Kidney (tissue), 14 donors: ENCODE measurements around the gene PSME4. TPM values are rescaled to one million over a fixed set of nuclear protein-coding genes. Genes with fewer than 3 reads are reported as not detected.

Experiments used
- DNase-seq, 5 donors: peaks; one replicate each; pipeline ENCODE4 v3.0.0-alpha.2; 2013 to 2020
- FAIRE-seq: peaks from 2 replicates; lab custom pipeline; 2012; peaks lifted over from hg19 to GRCh38; lab: Jason Lieb, UNC
- H3K27ac ChIP-seq, 2 donors: one replicate each; pipeline ENCODE4 v1.7.0; 2013; ENCODE audit warnings: low read depth in 2 of 2, low read length in 2 of 2, inconsistent platforms in 1 of 2
- H3K27me3 ChIP-seq: one replicate; pipeline ENCODE4 v1.7.1; 2013; ENCODE audit warnings: low read length, inconsistent platforms; ENCODE audit not compliant: control insufficient read depth, insufficient read depth
- H3K36me3 ChIP-seq, 3 donors: one replicate each; pipeline versions ENCODE4 v1.7.0 to v1.7.1; 2013; ENCODE audit warnings: low read length in 3 of 3, control low read depth in 1 of 3, inconsistent platforms in 1 of 3; ENCODE audit not compliant: insufficient read depth in 3 of 3, control insufficient read depth in 2 of 3
- H3K4me1 ChIP-seq, 3 donors: one replicate each; pipeline versions ENCODE4 v1.7.0 to v1.7.1; 2013; ENCODE audit warnings: low read length in 3 of 3, inconsistent platforms in 1 of 3, low read depth in 1 of 3; ENCODE audit not compliant: control insufficient read depth in 2 of 3, insufficient read depth in 2 of 3
- H3K4me3 ChIP-seq, 3 donors: one replicate each; pipeline versions ENCODE4 v1.7.0 to v1.8.1; 2013; ENCODE audit warnings: low read length in 3 of 3, control low read depth in 1 of 3, inconsistent platforms in 1 of 3
- H3K9ac ChIP-seq, 3 donors: one replicate each; pipeline versions ENCODE4 v1.7.0 to v1.7.1; 2013; ENCODE audit warnings: low read length in 3 of 3, control low read depth in 1 of 3, inconsistent platforms in 1 of 3
- H3K9me3 ChIP-seq, 3 donors: one replicate each; pipeline versions ENCODE4 v1.7.0 to v1.7.1; 2013; ENCODE audit warnings: low read length in 3 of 3, control low read depth in 1 of 3, inconsistent platforms in 1 of 3; ENCODE audit not compliant: control insufficient read depth in 2 of 3, insufficient read depth in 1 of 3
- intact Hi-C: fragments of 100-400 bp; cut with DNase I; formaldehyde crosslinking; loops from one replicate; pipeline ENCODE4 v1.11.1; 2022
- polyA plus RNA-seq: library from polyadenylated mRNA; stranded (reverse); fragments of 350-450 nt; fragmentation: Illumina TruSeq; extraction: RNeasy Lipid Tissue Mini Kit (QIAGEN cat#74804); gene quantifications from one replicate; pipeline ENCODE4 v1.2.3, GENCODE V29; 2014; ENCODE audit warnings: low read depth, low replicate concordance; ENCODE audit not compliant: insufficient read depth
- total RNA-seq: library from RNA; stranded (reverse); fragmentation: NEBNext Ultra II Directional; extraction: Animal tissue kit (Norgen Biotek cat#: 25700); gene quantifications from one replicate; pipeline ENCODE4 v1.2.1, GENCODE V29; 2021
- TF ChIP-seq, protein P1 (sequence below): IDR thresholded peaks from 3 replicates; pipeline ENCODE4 v1.5.1; 2012; ENCODE audit warnings: mild to moderate bottlenecking, moderate library complexity, borderline replicate concordance; ENCODE audit not compliant: insufficient read depth; ENCODE audit errors: extremely low read depth
- donor health status: control.
- donor health status: control.
- donor health status: control.
- donor health status: control.
- donor health status: control.
- donor health status: DM: yes; HTN: yes; CAD: no.
- donor health status: Normal renal cell carcinoma (clear cell type).

The PSME4 gene
- total and polyA plus RNA-seq, 2 donors from 2014 or later: 23.4 to 41.7 TPM

DNA sequence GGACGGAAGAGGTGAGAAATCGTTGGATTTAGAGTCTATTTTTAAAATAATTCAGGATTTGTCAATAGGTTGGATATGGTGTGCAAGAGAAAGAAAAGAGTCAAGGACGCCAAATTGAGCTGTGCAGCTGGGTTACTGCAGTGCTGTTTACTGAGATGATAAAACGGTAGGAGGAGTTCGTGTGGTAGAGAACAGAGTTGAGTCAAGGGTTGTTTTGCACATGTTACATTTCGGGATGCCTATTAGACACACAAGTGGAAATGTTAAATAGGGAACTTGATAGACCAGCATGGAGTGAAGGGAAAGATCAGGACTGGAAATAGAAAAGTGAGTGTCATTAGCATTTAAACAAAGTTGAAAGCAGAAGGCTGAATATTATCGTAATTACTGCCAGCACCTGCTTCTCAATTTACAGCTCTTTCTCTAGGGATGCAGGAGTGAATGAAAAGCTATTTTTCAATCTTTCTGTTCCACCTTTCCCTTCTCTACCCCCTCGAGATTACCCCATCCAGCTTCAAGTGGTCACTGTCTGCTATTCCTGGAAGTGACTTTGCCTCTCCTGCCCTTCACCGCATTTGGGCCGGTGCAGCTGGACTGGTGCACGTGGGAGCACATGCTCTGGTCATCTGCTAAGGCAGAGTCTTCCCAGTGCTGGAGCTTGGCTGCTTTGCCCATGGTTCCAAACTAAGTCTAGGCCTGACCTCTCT, 141.4 kb downstream of the PSME4 start:
- Histone ChIP-seq H3K27ac (no peak overlapping the region), H3K4me1 (no peaks in the 10 kb centered on the region), H3K27me3 (no peaks in the 10 kb centered on the region), H3K36me3 (peaks cover 0 to 2% (median 0%) of the 10 kb centered on the region in 3 donors), H3K4me3 (no peak overlapping the region), H3K9me3 (peaks cover 0 to 7% (median 0%) of the 10 kb centered on the region in 3 donors), H3K9ac (no peak overlapping the region)
- DNase-seq: no peak
- FAIRE-seq: no peak
- TF ChIP-seq, protein P1, sequence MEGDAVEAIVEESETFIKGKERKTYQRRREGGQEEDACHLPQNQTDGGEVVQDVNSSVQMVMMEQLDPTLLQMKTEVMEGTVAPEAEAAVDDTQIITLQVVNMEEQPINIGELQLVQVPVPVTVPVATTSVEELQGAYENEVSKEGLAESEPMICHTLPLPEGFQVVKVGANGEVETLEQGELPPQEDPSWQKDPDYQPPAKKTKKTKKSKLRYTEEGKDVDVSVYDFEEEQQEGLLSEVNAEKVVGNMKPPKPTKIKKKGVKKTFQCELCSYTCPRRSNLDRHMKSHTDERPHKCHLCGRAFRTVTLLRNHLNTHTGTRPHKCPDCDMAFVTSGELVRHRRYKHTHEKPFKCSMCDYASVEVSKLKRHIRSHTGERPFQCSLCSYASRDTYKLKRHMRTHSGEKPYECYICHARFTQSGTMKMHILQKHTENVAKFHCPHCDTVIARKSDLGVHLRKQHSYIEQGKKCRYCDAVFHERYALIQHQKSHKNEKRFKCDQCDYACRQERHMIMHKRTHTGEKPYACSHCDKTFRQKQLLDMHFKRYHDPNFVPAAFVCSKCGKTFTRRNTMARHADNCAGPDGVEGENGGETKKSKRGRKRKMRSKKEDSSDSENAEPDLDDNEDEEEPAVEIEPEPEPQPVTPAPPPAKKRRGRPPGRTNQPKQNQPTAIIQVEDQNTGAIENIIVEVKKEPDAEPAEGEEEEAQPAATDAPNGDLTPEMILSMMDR: no peak
- intact Hi-C loops: no loop called here

- no peaks in the 10 kb centered on the region for H3K27me3 ChIP-seq
- H3K4me1 ChIP-seq: no peaks in the 10 kb centered on the region
- H3K36me3 ChIP-seq: peaks cover 0 to 2% (median 0%) of the 10 kb centered on the region in 3 donors
- peaks cover 0 to 7% (median 0%) of the 10 kb centered on the region in 3 donors for H3K9me3 ChIP-seq
- DNase-seq: no peak
- no peak overlapping the region for H3K9ac ChIP-seq
- TF ChIP-seq, protein P1: no peak
- H3K4me3 ChIP-seq: no peak overlapping the region
- intact Hi-C loops: no loop called here
- no peak for FAIRE-seq
- H3K27ac ChIP-seq: no peak overlapping the region
These were observed 142.5 kb downstream of the PSME4 start for GRCh38 chr2:53828331-53828730.

DNA sequence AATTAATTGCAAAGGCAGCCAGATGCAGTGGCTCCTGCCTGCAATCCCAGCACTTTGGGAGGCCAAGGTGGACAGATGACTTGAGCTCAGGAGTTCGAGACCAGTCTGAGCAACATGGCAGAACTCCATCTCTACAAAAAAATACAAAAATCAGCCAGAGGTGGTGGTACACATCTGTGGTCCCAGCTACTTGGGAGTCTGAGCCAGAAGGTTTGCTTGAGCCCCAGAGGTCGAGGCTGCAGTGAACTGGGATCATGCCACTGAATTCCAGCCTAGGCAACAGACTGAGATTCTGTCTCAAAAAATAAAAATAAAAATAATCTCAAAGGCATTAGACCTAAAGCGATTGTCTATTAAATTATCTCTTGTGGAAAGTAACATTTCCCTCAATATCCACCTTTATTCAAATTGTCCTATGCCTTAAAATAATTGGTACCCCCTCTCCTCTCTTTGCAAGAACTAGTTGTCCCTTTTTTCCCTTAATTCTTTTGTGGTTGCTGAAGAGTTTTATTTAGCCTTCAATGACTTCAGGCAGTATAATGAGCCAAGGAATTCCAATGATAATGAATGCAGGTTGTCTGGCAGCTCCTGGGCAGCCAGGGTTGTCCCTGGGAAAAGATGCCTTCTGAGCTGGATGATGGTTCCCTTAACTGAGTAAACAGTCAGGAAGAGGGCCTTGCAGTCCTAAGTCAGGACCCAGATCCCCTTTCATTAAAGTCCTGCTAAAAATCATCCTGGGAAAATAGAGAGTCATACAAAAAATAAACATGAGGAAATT, 143.2 kb downstream of the PSME4 start:
- Histone ChIP-seq H3K36me3 (peaks cover 0 to 2% (median 0%) of the 10 kb centered on the region in 3 donors), H3K9me3 (peaks cover 0 to 7% (median 0%) of the 10 kb centered on the region in 3 donors), H3K9ac (no peak overlapping the region), H3K27ac (no peak overlapping the region), H3K27me3 (no peaks in the 10 kb centered on the region), H3K4me3 (no peak overlapping the region), H3K4me1 (no peaks in the 10 kb centered on the region)
- TF ChIP-seq, protein P1: no peak
- DNase-seq (no peak), FAIRE-seq (no peak)
- intact Hi-C loops: no loop called here
